GM12878 (cell line): ENCODE measurements around the gene RB1. TPM values are rescaled to one million over a fixed set of nuclear protein-coding genes. Genes with fewer than 3 reads are reported as not detected.

ENCODE experiments used
- ATAC-seq: fragments of 200-7000 bp; cut with Tn5 transposase; 3 replicates; pipeline ENCODE4 v1.9.1; 2020; ENCODE audit warnings: mild to moderate bottlenecking, moderate library complexity
- BruUV-seq: library from RNA; stranded (reverse); fragments of 400-500 nt; replicated peaks from 2 replicates; lab custom pipeline; 2021; lab: Mats Ljungman, UMichigan
- CTCF ChIA-PET: fragments of 300-600 bp; sonication (Branson Sonifier 250); formaldehyde crosslinking; extraction: SDS; loops from one replicate; lab custom pipeline; 2021; ENCODE audit warnings: inconsistent platforms; lab: Yijun Ruan, JAX
- POLR2A ChIA-PET: fragments of 350-600 bp; formaldehyde crosslinking; extraction: SDS; loops from one replicate; lab custom pipeline; 2021; ENCODE audit warnings: inconsistent platforms; lab: Charles Lee
- RAD21 ChIA-PET: fragments of 300-600 bp; sonication (Branson Sonifier 250); formaldehyde crosslinking; loops from one replicate; lab custom pipeline; 2023; ENCODE audit warnings: antibody characterized with exemption; ENCODE audit not compliant: unreplicated experiment; lab: Charles Lee
- SMC1A ChIA-PET: fragments of 300-600 bp; sonication (Branson Sonifier 250); formaldehyde crosslinking; loops from one replicate; lab custom pipeline; 2023; ENCODE audit not compliant: unreplicated experiment, uncharacterized antibody; lab: Charles Lee
- DNase-seq: peaks from one replicate; pipeline ENCODE4 v3.0.0-alpha.2; 2011; ENCODE audit warnings: low read depth, low spot score
- FAIRE-seq: peaks from 3 replicates; lab custom pipeline; 2011; peaks lifted over from hg19 to GRCh38; lab: Jason Lieb, UNC
- H2AFZ ChIP-seq: 2 replicates; pipeline ENCODE4 v1.6.0; 2011; ENCODE audit warnings: low read depth, low read length, control low read depth; ENCODE audit not compliant: control insufficient read depth
- H3K27ac ChIP-seq: 2 replicates; pipeline ENCODE4 v1.5.1; 2011; ENCODE audit warnings: control low read depth; ENCODE audit not compliant: control insufficient read depth, insufficient read depth
- H3K27me3 ChIP-seq, 2 experiments: replicated peaks in 1 of 2; 2 replicates each; pipeline versions ENCODE4 v1.6.0 to v1.6.1; 2011; ENCODE audit warnings: low read length in 1 of 2; ENCODE audit not compliant: control insufficient read depth in 2 of 2, insufficient read depth in 2 of 2
- H3K36me3 ChIP-seq, 2 experiments: 2 replicates each; pipeline ENCODE4 v1.5.1; 2011; ENCODE audit warnings: low read length in 1 of 2; ENCODE audit not compliant: control insufficient read depth in 2 of 2, insufficient read depth in 2 of 2
- H3K4me1 ChIP-seq: 2 replicates; pipeline ENCODE4 v1.6.1; 2011; ENCODE audit warnings: mild to moderate bottlenecking, low read length, moderate library complexity, mixed read lengths; ENCODE audit not compliant: control insufficient read depth, insufficient read depth
- H3K4me2 ChIP-seq: 2 replicates; pipeline ENCODE4 v1.6.0; 2011; ENCODE audit warnings: control low read depth; ENCODE audit not compliant: control insufficient read depth, insufficient read depth
- H3K4me3 ChIP-seq: fragments of 200-600 bp; sonication (generic); 2 replicates; pipeline ENCODE4 v1.5.1; 2016
- H3K79me2 ChIP-seq: 2 replicates; pipeline ENCODE4 v1.6.0; 2011; ENCODE audit warnings: low read length; ENCODE audit not compliant: control insufficient read depth, insufficient read depth
- H3K9ac ChIP-seq: 2 replicates; pipeline ENCODE4 v1.8.0; 2011; ENCODE audit warnings: low read length, control low read depth, mixed read lengths; ENCODE audit not compliant: control insufficient read depth, insufficient read depth
- H3K9me3 ChIP-seq: replicated peaks from 3 replicates; pipeline ENCODE4 v1.5.1; 2011; ENCODE audit warnings: mild to moderate bottlenecking, low read length; ENCODE audit not compliant: control insufficient read depth, insufficient read depth
- H4K20me1 ChIP-seq: 2 replicates; pipeline ENCODE4 v1.6.0; 2011; ENCODE audit not compliant: control insufficient read depth, insufficient read depth
- ATF7 ChIP-seq: fragments of 450-650 bp; IDR thresholded peaks from 2 replicates; pipeline ENCODE4 v1.6.1; 2016; ENCODE audit warnings: low read depth, mild to moderate bottlenecking
- RB1 ChIP-seq: fragments of 450-650 bp; formaldehyde crosslinking; IDR thresholded peaks from 2 replicates; pipeline ENCODE4 v1.6.1; 2017; ENCODE audit warnings: mild to moderate bottlenecking, borderline replicate concordance
- SMAD5 ChIP-seq: IDR thresholded peaks from 2 replicates; pipeline ENCODE4 v1.6.1; 2016; ENCODE audit warnings: antibody characterized with exemption, low read depth
- SPI1 ChIP-seq: IDR thresholded peaks from 2 replicates; pipeline ENCODE4 v1.6.1; 2011; ENCODE audit warnings: low read depth, mild to moderate bottlenecking, low read length, moderate library complexity, borderline replicate concordance; ENCODE audit not compliant: insufficient read depth
- TAF1 ChIP-seq: IDR thresholded peaks from 2 replicates; pipeline ENCODE4 v1.6.1; 2011; ENCODE audit warnings: mild to moderate bottlenecking, low read depth, low read length, borderline replicate concordance
- WGBS: methylation state at CpG from one replicate; pipeline ENCODE4 v1.1.6; 2016; ENCODE audit warnings: low lambda C conversion rate; ENCODE audit not compliant: insufficient replicate concordance, insufficient coverage; ENCODE audit errors: missing lambda C conversion rate; 5-methylcytosine and 5-hydroxymethylcytosine counted together
- in situ Hi-C: fragments of 300-500 bp; cut with MboI; formaldehyde crosslinking; loops from 9 replicates; pipeline ENCODE4 v1.14.3; 2018; ENCODE audit warnings: mixed read lengths
- intact Hi-C: fragments of 100-400 bp; cut with micrococcal nuclease; formaldehyde crosslinking; loops from one replicate; pipeline ENCODE4 v1.14.2; 2022; ENCODE audit not compliant: unreplicated experiment
- polyA plus RNA-seq, 11 experiments: library from polyadenylated mRNA; depleted of rRNA in 4 of 11; unstranded in 6 of 11; stranded (reverse) in 5 of 11; fragments of >200 nt; fragmentation: Nextera tagmentation in 4 of 11; fragmentation: Illumina TruSeq in 1 of 11; extraction: Ambion mirVana in 4 of 11; extraction: Trizol in 1 of 11; gene quantifications; 1 replicate in 1 of 11; 2 replicates in 10 of 11; pipeline versions ENCODE4 v1.2.1 to v1.2.3, GENCODE V29; 2011 to 2016; ENCODE audit warnings: inconsistent platforms in 2 of 11, missing spikeins in 2 of 11, low read depth in 1 of 11
- total RNA-seq, 4 experiments: library from RNA; depleted of rRNA in 3 of 4; stranded (reverse); fragments of >200 nt in 3 of 4; fragmentation: Illumina TruSeq in 1 of 4; extraction: Trizol in 1 of 4; gene quantifications; 2 replicates each; pipeline versions ENCODE4 v1.2.1 to v1.2.3, GENCODE V29; 2013 to 2021

The RB1 gene
- total and polyA plus RNA-seq, 10 of the 15 experiments (the other 5 are each of a cell fraction or from before 2014, with no cell fraction given) = 2.8 to 45.0 (median 8.3) TPM

- POLR2A ChIA-PET = interaction anchor here (0.5 to 0.7 kb wide), 2 partner anchors 116 to 166 kb away, joined by 3 read pairs; no protein-coding TSS in a partner anchor
- 99% methylated on average over 4 of the region's 4 CpGs for WGBS
- Histone ChIP-seq H3K79me2 (peaks cover 33% of the 10 kb centered on the region), H3K4me1 (no peaks in the 10 kb centered on the region), H3K9ac (peak within 1 kb of the TSS; percentile 46), H3K27me3 (no peaks in the 10 kb centered on the region), H4K20me1 (no peaks in the 10 kb centered on the region), H3K27ac (peak within 1 kb of the TSS; percentile 73), H3K4me2 (peak within 1 kb of the TSS; percentile 56), H3K36me3 (peaks cover 0 to 3% of the 10 kb centered on the region in 2 experiments; a peak in 2 of 4 replicates), H3K9me3 (peaks cover 7% of the 10 kb centered on the region; the same call in 2 of the 3 replicates), H3K4me3 (peak within 1 kb of the TSS; percentile 39), H2AFZ (peak within 1 kb of the TSS; percentile 27; the same call in 1 of the 2 replicates)
- in situ Hi-C loops (no loop called here), intact Hi-C loops (no loop called here)
- BruUV-seq = no TSS peak
- no peak for DNase-seq
- RAD21 ChIA-PET = interaction anchor here (1.0 to 1.5 kb wide), 4 partner anchors 10 to 121 kb away, joined by 4 read pairs; no protein-coding TSS in a partner anchor
- TF ChIP-seq SPI1 = peak; percentile 34; the same call in 1 of the 2 replicates
- TF ChIP-seq SMAD5 = no peak
- TF ChIP-seq ATF7 = peak; percentile 22; the same call in 1 of the 2 replicates
- 0 out of 2 replicates have a peak, but pooled peaks have one; percentile 29 for TF ChIP-seq TAF1
- ATAC-seq = peak; percentile 49
- no peak for FAIRE-seq
- CTCF ChIA-PET = interaction anchor here (0.6 to 1.5 kb wide), 6 partner anchors 12 to 167 kb away, joined by 3 to 4 read pairs (median 3); no protein-coding TSS in a partner anchor
- SMC1A ChIA-PET = interaction anchor here (0.7 to 1.4 kb wide), 7 partner anchors 8 to 167 kb away, joined by 3 to 9 read pairs (median 4); no protein-coding TSS in a partner anchor
Measured at GRCh38 chr13:48412881-48413351, 109.4 kb downstream of the RB1 start, which contains the start of gene LPAR6. LPAR6 (minus strand) TSS chr13:48413113; CDS start chr13:48412423, 690 bp downstream.

DNA sequence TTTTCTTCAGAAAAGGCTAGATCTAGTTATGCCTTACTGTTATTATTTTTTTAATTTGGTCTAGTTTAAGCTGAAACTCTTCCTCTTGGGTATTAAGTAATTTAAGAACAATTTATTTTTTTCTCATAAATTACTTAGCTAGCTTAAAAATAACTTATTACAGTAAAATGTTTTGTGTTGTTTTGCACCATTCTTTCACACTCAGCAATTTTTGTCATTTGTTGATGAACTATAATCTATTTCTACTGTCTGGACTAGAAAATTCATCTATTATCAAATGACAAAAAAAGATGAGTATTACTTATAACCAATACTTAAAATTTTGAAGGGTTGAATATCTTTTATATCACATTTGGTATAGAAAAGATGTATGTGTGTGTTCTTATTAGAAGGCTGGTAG lies 111.0 kb downstream of the RB1 start:
- SMC1A ChIA-PET = interaction anchor here (0.6 kb wide), 1 partner anchor 165 kb away, joined by 3 read pairs; no protein-coding TSS in a partner anchor
- POLR2A ChIA-PET = interaction anchor here (1.2 kb wide), 1 partner anchor 14 kb away, joined by 3 read pairs; no protein-coding TSS in a partner anchor
- in situ Hi-C loops (no loop called here), intact Hi-C loops (no loop called here)
- peak overlapping the region; percentile 43; the same call in 1 of the 2 replicates for H3K4me2 ChIP-seq
- no peak overlapping the region for H3K9ac ChIP-seq
- H4K20me1 ChIP-seq = no peaks in the 10 kb centered on the region
- no peak for DNase-seq
- no peak overlapping the region for H3K27ac ChIP-seq
- H3K36me3 ChIP-seq = peaks cover 0 to 3% of the 10 kb centered on the region in 2 experiments; a peak in 2 of 4 replicates
- ATAC-seq = no peak
- no peak overlapping the region for H2AFZ ChIP-seq
- H3K27me3 ChIP-seq = no peaks in the 10 kb centered on the region
- TF ChIP-seq RB1 = no peak
- RAD21 ChIA-PET = no interaction called here
- H3K79me2 ChIP-seq = peaks cover 29% of the 10 kb centered on the region
- CTCF ChIA-PET = no interaction called here
- no peak overlapping the region for H3K4me3 ChIP-seq
- H3K9me3 ChIP-seq = peaks cover 7% of the 10 kb centered on the region; the same call in 2 of the 3 replicates
- no peaks in the 10 kb centered on the region for H3K4me1 ChIP-seq
- BruUV-seq = no TSS peak
- FAIRE-seq = no peak
